HG02610 (cell line): ENCODE measurements around the gene JKAMP.
"Not testable (repeated sequence)": the region's sequence is repeated elsewhere in the genome, so short reads cannot be mapped to it uniquely, and the experiment has no call there.

ENCODE experiments used
- ATAC-seq: cut with Tn5 transposase; IDR thresholded peaks from one replicate; pipeline ENCODE4 v1.9.1; 2021; ENCODE audit warnings: mild to moderate bottlenecking, moderate library complexity; ENCODE audit not compliant: unreplicated experiment

The JKAMP gene, protein sequence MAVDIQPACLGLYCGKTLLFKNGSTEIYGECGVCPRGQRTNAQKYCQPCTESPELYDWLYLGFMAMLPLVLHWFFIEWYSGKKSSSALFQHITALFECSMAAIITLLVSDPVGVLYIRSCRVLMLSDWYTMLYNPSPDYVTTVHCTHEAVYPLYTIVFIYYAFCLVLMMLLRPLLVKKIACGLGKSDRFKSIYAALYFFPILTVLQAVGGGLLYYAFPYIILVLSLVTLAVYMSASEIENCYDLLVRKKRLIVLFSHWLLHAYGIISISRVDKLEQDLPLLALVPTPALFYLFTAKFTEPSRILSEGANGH

GRCh38 chr14:59483819-59484638 lies at the start of gene JKAMP, which contains the start of gene L3HYPDH:
TSS of gene JKAMP (plus strand) at chr14:59484517. CDS start at chr14:59484590, 73 bp downstream.
TSS of gene L3HYPDH (minus strand) at chr14:59484408. CDS start at chr14:59484316, 92 bp downstream.
- peak; percentile 89 for ATAC-seq

GRCh38 chr14:59435101-59435500 lies 49.2 kb upstream of the JKAMP start:
- no peak for ATAC-seq

- no peak for ATAC-seq
These were observed 48.3 kb upstream of the JKAMP start for GRCh38 chr14:59435987-59436386.

GRCh38 chr14:59438195-59438647 lies 46.1 kb upstream of the JKAMP start:
- no peak for ATAC-seq

GRCh38 chr14:59439256-59439965 lies 44.9 kb upstream of the JKAMP start:
- no peak for ATAC-seq

GRCh38 chr14:59448673-59449072 lies 35.6 kb upstream of the JKAMP start:
- not testable (repeated sequence) for ATAC-seq

DNA sequence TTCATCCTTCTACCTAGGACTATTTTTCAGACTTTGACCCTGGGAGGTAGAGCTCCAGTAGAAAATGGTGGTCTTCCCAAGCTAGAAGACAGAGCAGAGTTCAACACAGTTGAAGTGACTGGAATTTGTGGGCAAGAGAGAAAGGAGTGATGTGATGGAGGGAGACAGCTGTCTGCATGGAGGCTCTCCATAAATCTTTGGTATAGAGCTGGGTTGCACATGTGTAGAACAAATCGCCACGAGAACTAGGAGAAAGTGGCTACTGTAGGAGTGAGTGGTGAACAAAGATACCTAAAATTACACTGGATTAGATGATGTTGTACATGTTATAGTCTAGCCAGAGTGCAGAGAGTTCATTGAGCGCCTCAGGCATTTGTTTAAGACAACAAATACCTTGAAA lies 33.6 kb upstream of the JKAMP start:
- ATAC-seq: no peak

GRCh38 chr14:59451849-59452248 lies 32.5 kb upstream of the JKAMP start:
- ATAC-seq: no peak

DNA sequence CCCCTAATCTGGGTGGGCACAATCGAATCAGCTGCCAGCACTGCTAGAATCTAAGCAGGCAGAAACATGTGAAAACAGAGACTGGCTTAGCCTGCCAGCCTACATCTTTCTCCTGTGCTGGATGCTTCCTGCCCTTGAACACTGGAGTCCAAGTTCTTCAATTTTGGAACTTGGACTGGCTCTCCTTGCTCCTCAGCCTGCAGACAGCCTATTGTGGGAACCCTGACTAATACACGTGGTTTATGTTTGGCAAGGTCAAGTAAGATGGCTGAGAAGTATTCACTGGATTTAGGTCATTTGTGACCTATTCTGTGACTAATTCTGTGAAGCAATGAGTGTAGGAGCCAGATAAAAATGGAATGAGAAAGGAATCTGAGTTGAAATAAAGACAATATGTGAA lies 30.2 kb upstream of the JKAMP start:
- ATAC-seq: no peak

GRCh38 chr14:59455411-59455810 lies 28.9 kb upstream of the JKAMP start:
- ATAC-seq: no peak

DNA sequence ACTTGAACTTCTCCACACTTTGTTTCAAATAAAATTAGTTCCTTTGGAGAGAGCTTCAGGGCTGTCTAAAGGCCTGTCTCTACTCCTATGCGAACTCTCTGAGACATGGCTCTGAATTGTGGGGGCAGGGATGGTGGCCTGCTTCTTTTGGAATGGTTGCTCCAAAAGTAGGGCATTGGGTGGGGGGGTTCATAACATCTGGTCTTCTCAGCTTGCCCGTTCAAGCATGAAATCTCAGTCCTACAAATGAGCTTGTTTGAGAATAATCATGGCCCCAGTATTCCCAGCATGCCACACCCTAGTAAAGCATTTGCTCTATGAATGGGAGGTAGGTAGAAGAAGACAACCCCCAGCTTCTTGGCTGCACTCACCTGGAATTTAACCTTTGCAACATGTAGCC lies 25.8 kb upstream of the JKAMP start:
- ATAC-seq: no peak

GRCh38 chr14:59460378-59460777 lies 23.9 kb upstream of the JKAMP start:
- ATAC-seq: no peak

- no peak for ATAC-seq
These were observed 22.4 kb upstream of the JKAMP start for GRCh38 chr14:59461891-59462290.

GRCh38 chr14:59463787-59464485 lies 20.4 kb upstream of the JKAMP start:
- ATAC-seq: peak; percentile 18

- peak; percentile 59 for ATAC-seq
These were observed 19.6 kb upstream of the JKAMP start for GRCh38 chr14:59464486-59465315.

DNA sequence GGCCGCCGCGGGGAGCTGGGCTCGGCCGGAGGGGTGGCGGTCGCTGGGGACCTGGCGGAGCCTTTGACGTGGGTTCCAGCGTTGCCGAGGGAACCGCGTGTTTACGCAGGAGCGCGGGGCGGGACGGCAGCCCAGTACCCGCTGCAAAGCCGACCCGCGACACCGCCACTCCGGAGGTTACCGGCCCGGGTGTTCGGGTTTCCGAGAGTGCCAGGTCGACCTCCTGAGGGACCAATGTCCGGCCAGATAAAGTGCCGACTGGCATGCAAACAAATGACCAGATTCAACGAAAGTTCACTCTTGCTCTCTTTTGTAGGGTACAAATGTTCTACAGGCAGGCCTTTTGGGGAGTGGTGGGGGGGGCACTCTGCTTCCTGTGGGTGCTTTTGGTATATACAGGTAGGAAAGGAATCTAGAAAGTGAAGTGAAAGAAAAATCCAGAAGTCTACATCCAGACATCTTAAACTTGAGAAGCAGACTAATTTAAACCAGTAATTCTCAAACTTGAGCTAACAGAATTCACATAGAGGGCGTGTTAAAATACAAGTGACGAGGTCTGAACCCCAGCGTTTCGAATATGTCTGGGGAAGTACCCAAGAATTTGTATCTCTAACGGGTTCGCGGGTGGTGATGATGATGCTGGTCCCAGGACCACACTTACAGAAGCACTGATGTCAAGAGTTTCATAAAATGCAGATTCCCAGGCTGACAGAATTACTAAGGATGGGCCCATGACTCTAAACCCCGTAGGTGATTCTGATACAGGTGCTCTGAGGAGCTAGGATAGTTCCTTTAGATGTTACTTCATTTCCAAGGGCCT lies 18.8 kb upstream of the JKAMP start, which contains the start of gene GPR135:
GPR135 (minus strand) TSS at position 65 of the 820 bp plus-strand sequence. CDS start 154 bp downstream, outside the sequence.
- ATAC-seq: peak; percentile 45

- no peak for ATAC-seq
These were observed 10.1 kb upstream of the JKAMP start for GRCh38 chr14:59474172-59474571.

- no peak for ATAC-seq
These were observed 8.6 kb upstream of the JKAMP start for GRCh38 chr14:59475709-59476108.

DNA sequence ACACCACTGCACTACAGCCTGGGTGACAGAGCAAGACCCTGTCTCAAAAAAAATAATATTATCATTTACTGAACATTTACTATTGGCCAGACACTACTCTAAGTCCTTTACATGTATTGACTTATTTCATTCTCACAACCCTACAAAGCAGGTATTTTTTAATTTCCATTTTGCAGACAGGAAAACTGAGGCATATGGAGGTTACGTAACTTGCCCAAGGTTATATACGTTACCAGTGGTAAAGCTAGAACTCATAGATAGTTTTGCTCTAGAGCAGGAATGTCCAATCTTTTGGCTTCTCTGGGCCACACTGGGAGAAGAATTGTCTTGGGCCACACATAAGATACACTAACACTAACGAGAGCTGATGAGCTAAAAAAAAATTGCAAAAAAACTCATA lies 5.8 kb upstream of the JKAMP start:
- ATAC-seq: no peak
